WTC11 (cell line): ENCODE results near the gene C20orf204. TPM values are rescaled to one million over a fixed set of nuclear protein-coding genes. Genes with fewer than 3 reads are reported as not detected.

Experiments used
- ATAC-seq: fragments of 200-7000 bp; cut with Tn5 transposase; 2 replicates; pipeline ENCODE4 v1.10.0; 2021; ENCODE audit warnings: mild to moderate bottlenecking, moderate library complexity
- CTCF ChIA-PET: fragments of 300-600 bp; sonication (Branson Sonifier 250); formaldehyde crosslinking; loops from one replicate; lab custom pipeline; 2021; ENCODE audit warnings: antibody characterized with exemption; lab: Charles Lee
- POLR2A ChIA-PET: fragments of 350-600 bp; sonication (Branson Sonifier 250); formaldehyde crosslinking; loops from one replicate; lab custom pipeline; 2021; ENCODE audit warnings: antibody characterized with exemption; lab: Charles Lee
- DNase-seq: peaks from one replicate; pipeline ENCODE4 v3.0.0; 2021; ENCODE audit warnings: low spot score
- H3K27ac Mint-ChIP-seq: 2 replicates; pipeline ENCODE4 v1.8.0; 2021; ENCODE audit warnings: mixed read lengths
- H3K27me3 Mint-ChIP-seq: 2 replicates; pipeline ENCODE4 v1.8.0; 2021; ENCODE audit warnings: low read depth, mild to moderate bottlenecking, moderate library complexity, mixed read lengths
- H3K36me3 Mint-ChIP-seq: 2 replicates; pipeline ENCODE4 v1.8.0; 2021; ENCODE audit warnings: mixed read lengths
- H3K4me1 Mint-ChIP-seq: 2 replicates; pipeline ENCODE4 v1.8.0; 2022; ENCODE audit warnings: mixed read lengths
- H3K4me3 Mint-ChIP-seq: 2 replicates; pipeline ENCODE4 v1.8.0; 2021; ENCODE audit warnings: mild to moderate bottlenecking, moderate library complexity, mixed read lengths
- H3K9me3 Mint-ChIP-seq: 2 replicates; pipeline ENCODE4 v1.8.0; 2021; ENCODE audit warnings: mixed read lengths
- AR ChIP-seq: fragments of 250-450 bp; sonication (Bioruptor Pico); IDR thresholded peaks from 2 replicates; pipeline ENCODE4 v1.9.0; 2021; ENCODE audit warnings: mild to moderate bottlenecking
- CTCF ChIP-seq: fragments of 200-600 bp; IDR thresholded peaks from 2 replicates; pipeline ENCODE4 v1.8.0; 2022; ENCODE audit warnings: antibody characterized with exemption
- GABPB1 ChIP-seq: sonication (generic); formaldehyde crosslinking; IDR thresholded peaks from 2 replicates; pipeline ENCODE4 v1.8.1; 2023; ENCODE audit warnings: mild to moderate bottlenecking, missing genetic modification reagents
- MAX ChIP-seq: sonication (generic); formaldehyde crosslinking; IDR thresholded peaks from 2 replicates; pipeline ENCODE4 v1.8.0; 2022; ENCODE audit warnings: mild to moderate bottlenecking, missing genetic modification reagents
- MLX ChIP-seq: sonication (generic); formaldehyde crosslinking; IDR thresholded peaks from 2 replicates; pipeline ENCODE4 v1.8.1; 2023; ENCODE audit warnings: mild to moderate bottlenecking, missing genetic modification reagents, moderate library complexity
- MXD4 ChIP-seq: fragments of 250-450 bp; sonication (Bioruptor Pico); IDR thresholded peaks from 2 replicates; pipeline ENCODE4 v1.8.0; 2021; ENCODE audit warnings: mild to moderate bottlenecking, moderate library complexity, borderline replicate concordance
- NR3C1 ChIP-seq: sonication (generic); formaldehyde crosslinking; conservative IDR thresholded peaks from 2 replicates; pipeline ENCODE4 v1.8.1; 2023; ENCODE audit warnings: low read depth, mild to moderate bottlenecking, missing genetic modification reagents
- OVOL2 ChIP-seq: fragments of 250-450 bp; sonication (Bioruptor Pico); IDR thresholded peaks from 2 replicates; pipeline ENCODE4 v1.9.0; 2021; ENCODE audit warnings: mild to moderate bottlenecking, borderline replicate concordance
- SOX15 ChIP-seq: fragments of 250-450 bp; sonication (Bioruptor Pico); IDR thresholded peaks from 2 replicates; pipeline ENCODE4 v1.9.0; 2021; ENCODE audit warnings: mild to moderate bottlenecking
- TCF7 ChIP-seq: sonication (generic); formaldehyde crosslinking; IDR thresholded peaks from 2 replicates; pipeline ENCODE4 v1.8.0; 2022; ENCODE audit warnings: mild to moderate bottlenecking, low read depth, missing genetic modification reagents, moderate library complexity
- ZMAT4 ChIP-seq: fragments of 250-450 bp; sonication (Bioruptor Pico); IDR thresholded peaks from 2 replicates; pipeline ENCODE4 v1.9.0; 2021; ENCODE audit warnings: mild to moderate bottlenecking
- ZNF317 ChIP-seq: sonication (generic); formaldehyde crosslinking; IDR thresholded peaks from 2 replicates; pipeline ENCODE4 v1.8.1; 2023; ENCODE audit warnings: low read depth, mild to moderate bottlenecking, moderate library complexity, missing genetic modification reagents, borderline replicate concordance
- ZNF396 ChIP-seq: fragments of 250-450 bp; sonication (Bioruptor Pico); IDR thresholded peaks from 2 replicates; pipeline ENCODE4 v1.8.0; 2021; ENCODE audit warnings: mild to moderate bottlenecking, moderate library complexity, borderline replicate concordance
- ZNF425 ChIP-seq: fragments of 250-450 bp; sonication (Bioruptor Pico); conservative IDR thresholded peaks from 2 replicates; pipeline ENCODE4 v1.9.0; 2021; ENCODE audit warnings: mild to moderate bottlenecking
- ZNF512 ChIP-seq: sonication (generic); formaldehyde crosslinking; IDR thresholded peaks from 2 replicates; pipeline ENCODE4 v1.8.1; 2022; ENCODE audit warnings: missing genetic modification reagents, borderline replicate concordance
- ZNF671 ChIP-seq: fragments of 250-450 bp; sonication (Bioruptor Pico); IDR thresholded peaks from 2 replicates; pipeline ENCODE4 v1.8.0; 2021; ENCODE audit warnings: mild to moderate bottlenecking
- ZSCAN18 ChIP-seq: fragments of 250-450 bp; sonication (Bioruptor Pico); IDR thresholded peaks from 2 replicates; pipeline ENCODE4 v2.1.2; 2022; ENCODE audit warnings: mild to moderate bottlenecking, moderate library complexity
- total RNA-seq: library from RNA; stranded (reverse); gene quantifications from 3 replicates; pipeline ENCODE4 v1.2.3, GENCODE V29; 2021

C20orf204 gene
- total RNA-seq, 1 experiment from 2014 or later: 2.1 TPM

GRCh38 chr20:64080813-64081623, 45.0 kb downstream of the C20orf204 start:
- Mint-ChIP-seq H3K9me3 (no peaks in the 10 kb centered on the region), H3K27me3 (peaks cover 50% of the 10 kb centered on the region), H3K4me3 (peak overlapping the region; percentile 80), H3K36me3 (no peaks in the 10 kb centered on the region), H3K4me1 (peaks cover 30% of the 10 kb centered on the region)
- POLR2A ChIA-PET: interaction anchor here (1.1 kb wide), 1 partner anchor 15 kb away, joined by 4 read pairs; no protein-coding TSS in a partner anchor
- ATAC-seq: no peak
- TF ChIP-seq TCF7 (CRISPR knock-in tag) (no peak), ZNF396 (CRISPR knock-in tag) (no peak), ZSCAN18 (no peak)
- TF ChIP-seq, all 79 proteins: peak for 0
- no peak for DNase-seq
- CTCF ChIA-PET: interaction anchor here (1.1 to 4.2 kb wide), 9 partner anchors 11 to 295 kb away, joined by 3 to 119 read pairs (median 12); partner anchors contain the start of genes PRPF6 and SAMD10
- no peak overlapping the region for H3K27ac Mint-ChIP-seq

- no peak for TF ChIP-seq MLX
- no peak for TF ChIP-seq AR (CRISPR knock-in tag)
- no peak for TF ChIP-seq ZMAT4 (CRISPR knock-in tag)
- no peak for TF ChIP-seq GABPB1
- no peak for TF ChIP-seq NR3C1 (CRISPR knock-in tag)
- no peak for TF ChIP-seq ZNF425 (CRISPR knock-in tag)
- no peak for TF ChIP-seq MAX (CRISPR knock-in tag)
- TF ChIP-seq ZNF671 (CRISPR knock-in tag): no peak
- no peak for TF ChIP-seq ZNF512 (CRISPR knock-in tag)
- TF ChIP-seq MXD4: no peak
- TF ChIP-seq SOX15 (CRISPR knock-in tag): no peak
- no peak for TF ChIP-seq ZNF317 (CRISPR knock-in tag)
- TF ChIP-seq CTCF: no peak
- TF ChIP-seq OVOL2: no peak
- Mint-ChIP-seq H3K9me3 (no peaks in the 10 kb centered on the region), H3K4me3 (peak overlapping the region; percentile 20; the same call in 1 of the 2 replicates), H3K27me3 (peaks cover 54% of the 10 kb centered on the region), H3K4me1 (peaks cover 30% of the 10 kb centered on the region), H3K27ac (no peak overlapping the region), H3K36me3 (no peaks in the 10 kb centered on the region)
- no peak for DNase-seq
- no peak for ATAC-seq
- POLR2A ChIA-PET: no interaction called here
- CTCF ChIA-PET: interaction anchor here (2.7 to 4.2 kb wide), 6 partner anchors 15 to 101 kb away, joined by 10 to 119 read pairs (median 16); partner anchors contain the start of genes PRPF6 and SAMD10
Measured at GRCh38 chr20:64081624-64081964, 45.6 kb downstream of the C20orf204 start.
